ENCODE data around the gene RANBP6.

Gene RANBP6

DNA sequence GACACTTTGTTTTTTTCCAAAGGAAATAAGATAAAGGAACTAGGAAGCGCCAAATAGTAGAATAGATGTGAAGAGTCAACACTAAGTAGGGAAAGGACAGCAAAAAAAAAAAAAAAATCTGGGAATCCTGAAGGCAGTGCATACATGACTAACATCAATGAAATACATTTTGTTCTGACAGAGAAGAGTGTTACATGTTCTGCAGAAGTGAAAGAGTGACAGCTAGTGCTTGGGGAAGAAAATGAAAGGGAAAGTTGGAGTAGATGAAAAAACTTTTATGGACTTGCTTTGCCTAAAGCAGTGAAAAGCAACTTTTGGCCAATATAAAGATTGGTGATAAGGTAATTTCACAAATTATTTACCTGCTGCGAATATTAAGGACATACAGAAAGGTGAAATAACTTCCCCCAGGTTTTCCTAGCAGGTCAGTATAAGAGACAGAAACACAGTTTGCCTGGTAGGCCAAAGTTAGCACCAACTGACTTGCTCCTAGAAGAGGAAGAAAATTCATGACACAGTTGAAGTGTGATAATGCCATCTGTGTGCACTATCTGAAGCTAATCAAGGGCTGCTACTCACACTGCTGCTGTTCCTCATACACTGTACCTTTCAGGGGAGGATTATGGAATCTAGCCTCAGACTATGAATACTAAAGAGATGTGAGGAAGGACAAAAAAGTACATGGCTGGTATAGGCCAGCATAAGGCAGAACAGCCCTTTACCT lies 38.6 kb downstream of the RANBP6 start:
- Mint-ChIP-seq H3K9me3 (peaks cover 15% of the 10 kb centered on the region), H3K27ac (peak overlapping the region in 2 of 3 experiments; percentile 46 to 59), H3K4me1 (peaks cover 8% of the 10 kb centered on the region), H3K36me3 (ENCODE audit: low read depth) (peaks cover 68% of the 10 kb centered on the region), H3K27me3 (ENCODE audit: low read depth) (no peaks in the 10 kb centered on the region), H3K4me3 (no peak overlapping the region)
- TF ChIP-seq, protein P1, sequence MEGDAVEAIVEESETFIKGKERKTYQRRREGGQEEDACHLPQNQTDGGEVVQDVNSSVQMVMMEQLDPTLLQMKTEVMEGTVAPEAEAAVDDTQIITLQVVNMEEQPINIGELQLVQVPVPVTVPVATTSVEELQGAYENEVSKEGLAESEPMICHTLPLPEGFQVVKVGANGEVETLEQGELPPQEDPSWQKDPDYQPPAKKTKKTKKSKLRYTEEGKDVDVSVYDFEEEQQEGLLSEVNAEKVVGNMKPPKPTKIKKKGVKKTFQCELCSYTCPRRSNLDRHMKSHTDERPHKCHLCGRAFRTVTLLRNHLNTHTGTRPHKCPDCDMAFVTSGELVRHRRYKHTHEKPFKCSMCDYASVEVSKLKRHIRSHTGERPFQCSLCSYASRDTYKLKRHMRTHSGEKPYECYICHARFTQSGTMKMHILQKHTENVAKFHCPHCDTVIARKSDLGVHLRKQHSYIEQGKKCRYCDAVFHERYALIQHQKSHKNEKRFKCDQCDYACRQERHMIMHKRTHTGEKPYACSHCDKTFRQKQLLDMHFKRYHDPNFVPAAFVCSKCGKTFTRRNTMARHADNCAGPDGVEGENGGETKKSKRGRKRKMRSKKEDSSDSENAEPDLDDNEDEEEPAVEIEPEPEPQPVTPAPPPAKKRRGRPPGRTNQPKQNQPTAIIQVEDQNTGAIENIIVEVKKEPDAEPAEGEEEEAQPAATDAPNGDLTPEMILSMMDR (IDR thresholded peaks at IDR 0.05; ENCODE audit: unreplicated experiment in 3 of 3): no peak

DNA sequence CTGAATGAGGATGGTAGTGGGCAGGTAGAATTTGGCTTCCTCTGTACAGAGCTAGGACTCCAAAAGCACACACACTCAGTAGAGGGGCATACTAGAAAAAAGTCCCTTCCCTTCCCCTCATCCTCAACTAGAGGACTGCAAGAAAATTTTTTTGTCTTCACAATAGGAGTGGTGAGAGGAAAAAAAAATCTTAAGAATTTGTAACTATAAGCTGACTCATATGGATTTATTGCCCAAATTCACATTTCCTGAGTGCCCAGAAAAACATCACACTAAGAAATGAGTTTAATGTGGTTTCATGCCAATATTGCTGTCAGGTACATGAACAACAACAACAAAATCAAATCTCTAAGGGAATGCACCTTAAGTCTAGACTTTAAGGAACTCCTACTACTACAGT lies 43.7 kb downstream of the RANBP6 start:
- Mint-ChIP-seq H3K9me3 (peaks cover 15% of the 10 kb centered on the region), H3K36me3 (ENCODE audit: low read depth) (peaks cover 65% of the 10 kb centered on the region), H3K27ac (no peak overlapping the region), H3K27me3 (ENCODE audit: low read depth) (no peaks in the 10 kb centered on the region), H3K4me3 (no peak overlapping the region), H3K4me1 (peaks cover 4% of the 10 kb centered on the region)
- TF ChIP-seq, protein P1 (IDR thresholded peaks at IDR 0.05; ENCODE audit: unreplicated experiment in 3 of 3): no peak

Measured in nephron (organoid).